ENCODE data around the gene ADAMTS14.

DNA sequence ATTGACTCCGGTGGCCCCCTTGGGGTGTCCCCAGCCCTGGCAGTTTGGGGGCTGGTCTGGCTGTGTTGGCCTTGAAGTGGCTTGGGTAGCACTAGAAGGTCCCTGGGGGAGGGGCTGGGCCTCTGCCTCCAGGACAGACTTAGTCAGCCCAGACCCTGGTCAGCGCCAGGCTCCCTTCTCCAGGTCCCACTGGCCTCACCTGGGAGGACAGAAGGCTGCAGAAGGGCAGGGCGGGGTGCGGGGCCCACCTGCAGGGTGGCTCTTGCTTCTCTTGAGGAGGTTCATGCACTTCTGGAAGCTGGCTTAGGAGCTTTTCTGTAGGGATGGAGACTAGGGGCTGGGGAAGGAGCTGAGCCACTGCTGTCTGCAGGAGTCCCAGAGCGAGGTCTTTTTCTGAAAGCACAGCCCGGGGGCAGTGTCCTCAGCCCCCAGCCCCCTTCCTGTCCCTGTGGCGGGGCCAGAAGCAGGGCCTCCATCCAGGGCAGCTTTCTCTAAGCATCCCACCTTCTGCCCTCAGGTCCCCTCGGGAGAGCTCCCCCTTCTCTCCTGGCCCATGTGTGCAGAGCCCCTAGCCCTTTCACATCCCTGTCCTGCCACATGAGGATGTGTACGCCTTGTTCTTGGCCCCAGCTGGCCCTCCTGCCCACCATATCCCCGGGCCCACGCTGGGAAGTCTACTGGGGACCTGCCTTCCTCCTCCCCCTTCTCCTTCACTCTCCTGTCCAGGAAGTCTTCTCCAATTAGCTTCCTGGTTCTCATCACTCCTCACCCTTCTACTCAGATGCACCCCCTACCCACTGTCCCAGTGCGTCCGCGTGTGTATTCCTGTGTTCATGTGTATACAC, 101.9 kb downstream of the ADAMTS14 start:
- TF ChIP-seq, protein P1, sequence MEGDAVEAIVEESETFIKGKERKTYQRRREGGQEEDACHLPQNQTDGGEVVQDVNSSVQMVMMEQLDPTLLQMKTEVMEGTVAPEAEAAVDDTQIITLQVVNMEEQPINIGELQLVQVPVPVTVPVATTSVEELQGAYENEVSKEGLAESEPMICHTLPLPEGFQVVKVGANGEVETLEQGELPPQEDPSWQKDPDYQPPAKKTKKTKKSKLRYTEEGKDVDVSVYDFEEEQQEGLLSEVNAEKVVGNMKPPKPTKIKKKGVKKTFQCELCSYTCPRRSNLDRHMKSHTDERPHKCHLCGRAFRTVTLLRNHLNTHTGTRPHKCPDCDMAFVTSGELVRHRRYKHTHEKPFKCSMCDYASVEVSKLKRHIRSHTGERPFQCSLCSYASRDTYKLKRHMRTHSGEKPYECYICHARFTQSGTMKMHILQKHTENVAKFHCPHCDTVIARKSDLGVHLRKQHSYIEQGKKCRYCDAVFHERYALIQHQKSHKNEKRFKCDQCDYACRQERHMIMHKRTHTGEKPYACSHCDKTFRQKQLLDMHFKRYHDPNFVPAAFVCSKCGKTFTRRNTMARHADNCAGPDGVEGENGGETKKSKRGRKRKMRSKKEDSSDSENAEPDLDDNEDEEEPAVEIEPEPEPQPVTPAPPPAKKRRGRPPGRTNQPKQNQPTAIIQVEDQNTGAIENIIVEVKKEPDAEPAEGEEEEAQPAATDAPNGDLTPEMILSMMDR (IDR thresholded peaks at IDR 0.05), result no peak
- TF ChIP-seq POLR2A (IDR thresholded peaks at IDR 0.05), result no peak
